ENCODE data around the gene EPB41L2.
"Not testable (repeated sequence)": the region's sequence is repeated elsewhere in the genome, so short reads cannot be mapped to it uniquely, and the experiment has no call there.

The EPB41L2 gene

GRCh38 chr6:130929036-130929678, 133.9 kb downstream of the EPB41L2 start:
- H3K27ac ChIP-seq (ENCODE audit: low read depth, low read length): no peak overlapping the region
- no peak overlapping the region for H3K9ac ChIP-seq (ENCODE audit: low read length)
- H3K36me3 ChIP-seq (ENCODE audit: control insufficient read depth, insufficient read depth, low read length): peaks cover 4% of the 10 kb centered on the region; the same call in 1 of the 2 replicates
- no peak overlapping the region for H3K4me3 ChIP-seq (ENCODE audit: low read depth, low read length)
- no peaks in the 10 kb centered on the region for H3K27me3 ChIP-seq (ENCODE audit: control insufficient read depth, insufficient read depth, low read length)
- no peaks in the 10 kb centered on the region for H3K9me3 ChIP-seq (ENCODE audit: control insufficient read depth, insufficient read depth, low read depth, low read length)
- H3K4me1 ChIP-seq (ENCODE audit: control insufficient read depth, insufficient read depth, low read length): peaks cover 22% of the 10 kb centered on the region

- Histone ChIP-seq H3K4me3 (ENCODE audit: low read depth, low read length) (no peak overlapping the region), H3K36me3 (ENCODE audit: control insufficient read depth, insufficient read depth, low read length) (peaks cover 4% of the 10 kb centered on the region; the same call in 1 of the 2 replicates), H3K4me1 (ENCODE audit: control insufficient read depth, insufficient read depth, low read length) (peaks cover 16% of the 10 kb centered on the region; the same call in 1 of the 2 replicates), H3K9me3 (ENCODE audit: control insufficient read depth, insufficient read depth, low read depth, low read length) (no peaks in the 10 kb centered on the region), H3K27me3 (ENCODE audit: control insufficient read depth, insufficient read depth, low read length) (no peaks in the 10 kb centered on the region), H3K27ac (ENCODE audit: low read depth, low read length) (no peak overlapping the region), H3K9ac (ENCODE audit: low read length) (no peak overlapping the region)
These were observed 134.7 kb downstream of the EPB41L2 start for GRCh38 chr6:130928158-130928912.

GRCh38 chr6:130927305-130927704, 135.7 kb downstream of the EPB41L2 start:
- Histone ChIP-seq H3K4me3 (ENCODE audit: low read depth, low read length) (no peak overlapping the region), H3K36me3 (ENCODE audit: control insufficient read depth, insufficient read depth, low read length) (peaks cover 4% of the 10 kb centered on the region; the same call in 1 of the 2 replicates), H3K4me1 (ENCODE audit: control insufficient read depth, insufficient read depth, low read length) (peaks cover 11% of the 10 kb centered on the region; the same call in 1 of the 2 replicates), H3K27ac (ENCODE audit: low read depth, low read length) (no peak overlapping the region), H3K27me3 (ENCODE audit: control insufficient read depth, insufficient read depth, low read length) (no peaks in the 10 kb centered on the region), H3K9ac (ENCODE audit: low read length) (no peak overlapping the region), H3K9me3 (ENCODE audit: control insufficient read depth, insufficient read depth, low read depth, low read length) (no peaks in the 10 kb centered on the region)

- H3K9me3 ChIP-seq (ENCODE audit: control insufficient read depth, insufficient read depth, low read depth, low read length): no peaks in the 10 kb centered on the region
- H3K27me3 ChIP-seq (ENCODE audit: control insufficient read depth, insufficient read depth, low read length): no peaks in the 10 kb centered on the region
- no peak overlapping the region for H3K9ac ChIP-seq (ENCODE audit: low read length)
- H3K36me3 ChIP-seq (ENCODE audit: control insufficient read depth, insufficient read depth, low read length): peaks cover 4% of the 10 kb centered on the region; the same call in 1 of the 2 replicates
- H3K27ac ChIP-seq (ENCODE audit: low read depth, low read length): no peak overlapping the region
- no peak overlapping the region for H3K4me3 ChIP-seq (ENCODE audit: low read depth, low read length)
- peaks cover 7% of the 10 kb centered on the region; the same call in 1 of the 2 replicates for H3K4me1 ChIP-seq (ENCODE audit: control insufficient read depth, insufficient read depth, low read length)
These were observed 139.7 kb downstream of the EPB41L2 start for GRCh38 chr6:130923350-130923749.

- H3K9ac ChIP-seq (ENCODE audit: low read length): no peak overlapping the region
- no peak overlapping the region for H3K4me3 ChIP-seq (ENCODE audit: low read depth, low read length)
- H3K4me1 ChIP-seq (ENCODE audit: control insufficient read depth, insufficient read depth, low read length): peaks cover 7% of the 10 kb centered on the region; the same call in 1 of the 2 replicates
- H3K9me3 ChIP-seq (ENCODE audit: control insufficient read depth, insufficient read depth, low read depth, low read length): no peaks in the 10 kb centered on the region
- no peaks in the 10 kb centered on the region for H3K27me3 ChIP-seq (ENCODE audit: control insufficient read depth, insufficient read depth, low read length)
- H3K36me3 ChIP-seq (ENCODE audit: control insufficient read depth, insufficient read depth, low read length): peaks cover 4% of the 10 kb centered on the region; the same call in 1 of the 2 replicates
- no peak overlapping the region for H3K27ac ChIP-seq (ENCODE audit: low read depth, low read length)
These were observed 140.1 kb downstream of the EPB41L2 start for GRCh38 chr6:130922922-130923321.

- no peaks in the 10 kb centered on the region for H3K9me3 ChIP-seq (ENCODE audit: control insufficient read depth, insufficient read depth, low read depth, low read length)
- H3K9ac ChIP-seq (ENCODE audit: low read length): no peak overlapping the region
- no peaks in the 10 kb centered on the region for H3K27me3 ChIP-seq (ENCODE audit: control insufficient read depth, insufficient read depth, low read length)
- H3K4me3 ChIP-seq (ENCODE audit: low read depth, low read length): no peak overlapping the region
- H3K36me3 ChIP-seq (ENCODE audit: control insufficient read depth, insufficient read depth, low read length): peaks cover 2% of the 10 kb centered on the region; the same call in 1 of the 2 replicates
- H3K27ac ChIP-seq (ENCODE audit: low read depth, low read length): no peak overlapping the region
- no peaks in the 10 kb centered on the region for H3K4me1 ChIP-seq (ENCODE audit: control insufficient read depth, insufficient read depth, low read length)
These were observed 142.1 kb downstream of the EPB41L2 start for GRCh38 chr6:130920969-130921368.

- Histone ChIP-seq H3K9ac (ENCODE audit: low read length) (no peak overlapping the region), H3K4me1 (ENCODE audit: control insufficient read depth, insufficient read depth, low read length) (no peaks in the 10 kb centered on the region; the same call in 1 of the 2 replicates), H3K4me3 (ENCODE audit: low read depth, low read length) (no peak overlapping the region), H3K27me3 (ENCODE audit: control insufficient read depth, insufficient read depth, low read length) (no peaks in the 10 kb centered on the region), H3K9me3 (ENCODE audit: control insufficient read depth, insufficient read depth, low read depth, low read length) (no peaks in the 10 kb centered on the region), H3K27ac (ENCODE audit: low read depth, low read length) (no peak overlapping the region), H3K36me3 (ENCODE audit: control insufficient read depth, insufficient read depth, low read length) (no peaks in the 10 kb centered on the region)
These were observed 144.9 kb downstream of the EPB41L2 start for GRCh38 chr6:130918171-130918570.

GRCh38 chr6:130915606-130916005, 147.4 kb downstream of the EPB41L2 start:
- not testable (repeated sequence) for H3K9me3 ChIP-seq (ENCODE audit: control insufficient read depth, insufficient read depth, low read depth, low read length); H3K27ac ChIP-seq (ENCODE audit: low read depth, low read length); H3K27me3 ChIP-seq (ENCODE audit: control insufficient read depth, insufficient read depth, low read length)

GRCh38 chr6:130913120-130913519, 149.9 kb downstream of the EPB41L2 start:
- no peak overlapping the region for H3K4me3 ChIP-seq (ENCODE audit: low read depth, low read length)
- no peaks in the 10 kb centered on the region for H3K36me3 ChIP-seq (ENCODE audit: control insufficient read depth, insufficient read depth, low read length)
- H3K27me3 ChIP-seq (ENCODE audit: control insufficient read depth, insufficient read depth, low read length): no peaks in the 10 kb centered on the region
- H3K9ac ChIP-seq (ENCODE audit: low read length): no peak overlapping the region
- H3K27ac ChIP-seq (ENCODE audit: low read depth, low read length): no peak overlapping the region
- no peaks in the 10 kb centered on the region for H3K9me3 ChIP-seq (ENCODE audit: control insufficient read depth, insufficient read depth, low read depth, low read length)
- no peaks in the 10 kb centered on the region; the same call in 1 of the 2 replicates for H3K4me1 ChIP-seq (ENCODE audit: control insufficient read depth, insufficient read depth, low read length)

More at GRCh38 chr6:130915606-130916005, 147.4 kb downstream of the EPB41L2 start:
- not testable (repeated sequence) for H3K4me1 ChIP-seq (ENCODE audit: control insufficient read depth, insufficient read depth, low read length); H3K4me3 ChIP-seq (ENCODE audit: low read depth, low read length); H3K9ac ChIP-seq (ENCODE audit: low read length); H3K36me3 ChIP-seq (ENCODE audit: control insufficient read depth, insufficient read depth, low read length)

GRCh38 chr6:130912434-130912833, 150.6 kb downstream of the EPB41L2 start:
- Histone ChIP-seq H3K4me3 (ENCODE audit: low read depth, low read length) (no peak overlapping the region), H3K27me3 (ENCODE audit: control insufficient read depth, insufficient read depth, low read length) (no peaks in the 10 kb centered on the region), H3K9me3 (ENCODE audit: control insufficient read depth, insufficient read depth, low read depth, low read length) (no peaks in the 10 kb centered on the region)

GRCh38 chr6:130908958-130909357, 154.1 kb downstream of the EPB41L2 start:
- Histone ChIP-seq H3K27me3 (ENCODE audit: control insufficient read depth, insufficient read depth, low read length) (no peaks in the 10 kb centered on the region), H3K9me3 (ENCODE audit: control insufficient read depth, insufficient read depth, low read depth, low read length) (no peaks in the 10 kb centered on the region), H3K36me3 (ENCODE audit: control insufficient read depth, insufficient read depth, low read length) (no peaks in the 10 kb centered on the region), H3K4me3 (ENCODE audit: low read depth, low read length) (no peak overlapping the region), H3K4me1 (ENCODE audit: control insufficient read depth, insufficient read depth, low read length) (no peaks in the 10 kb centered on the region; the same call in 1 of the 2 replicates), H3K27ac (ENCODE audit: low read depth, low read length) (no peak overlapping the region), H3K9ac (ENCODE audit: low read length) (no peak overlapping the region)

More at GRCh38 chr6:130912434-130912833, 150.6 kb downstream of the EPB41L2 start:
- Histone ChIP-seq H3K36me3 (ENCODE audit: control insufficient read depth, insufficient read depth, low read length) (no peaks in the 10 kb centered on the region), H3K4me1 (ENCODE audit: control insufficient read depth, insufficient read depth, low read length) (no peaks in the 10 kb centered on the region; the same call in 1 of the 2 replicates), H3K9ac (ENCODE audit: low read length) (no peak overlapping the region), H3K27ac (ENCODE audit: low read depth, low read length) (no peak overlapping the region)
